GM10266 (cell line): ENCODE measurements around the gene RIN3.

Experiments used
- DNase-seq: peaks from one replicate; pipeline ENCODE4 v3.0.0; 2012; ENCODE audit errors: extremely low spot score
- TF ChIP-seq, protein P1 (sequence below): IDR thresholded peaks from 2 replicates; pipeline ENCODE4 v1.5.1; 2012; ENCODE audit warnings: mild to moderate bottlenecking, low read depth; ENCODE audit not compliant: control insufficient read depth, insufficient read depth; ENCODE audit errors: missing control alignments

Gene RIN3

DNA sequence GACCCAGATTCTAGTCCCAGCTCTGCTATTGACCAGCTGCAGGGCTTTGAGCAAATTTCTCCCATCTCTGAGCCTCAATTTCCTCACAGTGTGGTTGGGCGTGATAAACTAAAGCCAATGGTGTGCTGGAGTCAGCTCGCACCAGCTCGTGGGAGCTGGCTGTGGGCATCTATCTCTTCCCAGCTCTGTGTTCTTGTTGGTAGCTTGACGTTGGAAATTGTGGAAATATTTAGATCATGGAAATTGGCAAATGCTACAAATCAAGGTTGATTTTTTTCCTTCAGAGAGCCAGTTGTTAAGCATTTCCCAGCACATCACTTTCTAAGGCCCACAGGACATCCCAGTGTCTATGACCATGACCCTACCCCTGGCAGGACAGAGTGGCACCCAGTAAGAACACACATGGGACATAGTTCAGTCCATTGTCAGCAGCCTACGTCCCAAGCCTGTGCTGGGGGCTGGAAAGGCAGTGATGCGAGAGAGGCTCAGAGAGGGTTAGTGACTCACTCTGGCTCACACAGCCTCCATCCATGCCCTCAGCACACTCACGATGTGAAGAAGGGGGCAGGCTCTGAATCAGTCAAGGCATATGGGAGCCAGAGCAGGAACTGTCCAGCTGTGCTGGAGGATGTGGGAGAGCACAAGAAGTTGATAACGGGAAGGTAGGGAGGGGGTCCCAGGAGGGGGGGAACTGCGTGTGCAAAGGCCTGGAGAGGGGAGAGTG is 157.2 kb downstream of the RIN3 start:
- no peak for DNase-seq
- TF ChIP-seq, protein P1, sequence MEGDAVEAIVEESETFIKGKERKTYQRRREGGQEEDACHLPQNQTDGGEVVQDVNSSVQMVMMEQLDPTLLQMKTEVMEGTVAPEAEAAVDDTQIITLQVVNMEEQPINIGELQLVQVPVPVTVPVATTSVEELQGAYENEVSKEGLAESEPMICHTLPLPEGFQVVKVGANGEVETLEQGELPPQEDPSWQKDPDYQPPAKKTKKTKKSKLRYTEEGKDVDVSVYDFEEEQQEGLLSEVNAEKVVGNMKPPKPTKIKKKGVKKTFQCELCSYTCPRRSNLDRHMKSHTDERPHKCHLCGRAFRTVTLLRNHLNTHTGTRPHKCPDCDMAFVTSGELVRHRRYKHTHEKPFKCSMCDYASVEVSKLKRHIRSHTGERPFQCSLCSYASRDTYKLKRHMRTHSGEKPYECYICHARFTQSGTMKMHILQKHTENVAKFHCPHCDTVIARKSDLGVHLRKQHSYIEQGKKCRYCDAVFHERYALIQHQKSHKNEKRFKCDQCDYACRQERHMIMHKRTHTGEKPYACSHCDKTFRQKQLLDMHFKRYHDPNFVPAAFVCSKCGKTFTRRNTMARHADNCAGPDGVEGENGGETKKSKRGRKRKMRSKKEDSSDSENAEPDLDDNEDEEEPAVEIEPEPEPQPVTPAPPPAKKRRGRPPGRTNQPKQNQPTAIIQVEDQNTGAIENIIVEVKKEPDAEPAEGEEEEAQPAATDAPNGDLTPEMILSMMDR: no peak

DNA sequence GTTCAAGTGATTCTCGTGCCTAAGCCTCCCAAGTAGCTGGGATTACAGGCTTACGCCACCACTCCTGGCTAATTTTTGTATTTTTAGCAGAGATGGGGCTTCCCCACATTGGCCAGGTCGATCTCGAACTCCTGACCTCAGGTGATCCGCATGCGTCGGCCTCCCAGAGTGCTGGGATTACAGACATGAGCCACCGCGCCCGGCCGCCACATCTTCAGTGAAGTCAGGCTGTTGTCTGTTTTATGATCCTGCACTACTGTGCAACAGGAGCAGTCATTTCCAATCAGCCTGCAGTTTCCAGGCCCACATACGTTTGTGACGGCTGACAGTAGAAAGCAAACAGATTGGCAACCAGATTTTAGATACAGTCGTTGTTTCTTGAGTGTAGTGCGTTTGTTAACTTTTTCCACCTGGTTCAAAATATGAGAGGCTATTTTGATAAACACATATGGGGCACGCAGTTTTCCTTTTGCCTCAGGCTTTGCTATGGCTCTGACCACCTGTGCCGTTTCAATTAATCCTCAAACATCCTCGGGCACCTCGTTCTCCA is 160.1 kb downstream of the RIN3 start:
- no peak for DNase-seq

DNA sequence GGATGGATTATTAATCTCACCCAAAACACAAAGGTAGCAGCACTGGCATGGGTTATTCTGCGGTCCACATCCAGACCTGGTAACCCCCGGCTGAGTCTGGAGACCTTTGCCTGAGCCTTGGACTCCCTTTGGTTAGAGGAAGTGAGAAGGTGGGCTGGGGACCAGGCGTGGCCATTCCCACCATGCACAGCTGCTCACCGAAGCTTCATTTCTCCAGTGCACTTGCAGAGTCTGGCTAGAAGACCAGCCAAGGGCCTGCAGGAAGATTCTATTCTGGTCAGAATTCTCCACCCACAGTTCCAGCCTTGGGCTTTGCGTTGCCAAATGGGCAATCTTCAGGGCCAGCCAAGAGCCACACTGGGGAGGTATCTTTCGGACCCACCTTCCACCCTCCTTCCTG is 161.8 kb downstream of the RIN3 start:
- TF ChIP-seq, protein P1: no peak
- DNase-seq: no peak

More for the DNA sequence above, 160.1 kb downstream of the RIN3 start:
- TF ChIP-seq, protein P1: no peak

DNA sequence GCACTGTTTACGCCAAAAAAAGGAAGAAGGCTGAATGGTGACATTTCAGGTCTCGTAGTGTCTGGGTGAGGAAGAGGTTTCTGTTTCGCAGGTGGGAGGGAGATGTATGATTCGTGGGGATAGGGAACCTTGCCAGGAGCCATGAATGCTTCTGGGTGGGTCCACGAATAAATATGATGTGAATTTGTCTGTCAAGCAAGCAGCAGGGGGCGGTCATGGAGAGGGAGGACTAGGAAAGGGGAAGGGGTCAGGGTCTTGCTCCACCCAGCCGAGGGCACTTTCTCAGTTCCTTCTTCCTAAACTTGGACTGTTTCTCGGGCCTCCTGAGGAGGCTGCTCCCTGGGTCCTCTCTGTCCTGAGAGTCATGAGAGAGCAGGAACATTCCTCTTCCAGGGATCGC is 162.4 kb downstream of the RIN3 start:
- TF ChIP-seq, protein P1: peak; percentile 13
- DNase-seq: no peak

DNA sequence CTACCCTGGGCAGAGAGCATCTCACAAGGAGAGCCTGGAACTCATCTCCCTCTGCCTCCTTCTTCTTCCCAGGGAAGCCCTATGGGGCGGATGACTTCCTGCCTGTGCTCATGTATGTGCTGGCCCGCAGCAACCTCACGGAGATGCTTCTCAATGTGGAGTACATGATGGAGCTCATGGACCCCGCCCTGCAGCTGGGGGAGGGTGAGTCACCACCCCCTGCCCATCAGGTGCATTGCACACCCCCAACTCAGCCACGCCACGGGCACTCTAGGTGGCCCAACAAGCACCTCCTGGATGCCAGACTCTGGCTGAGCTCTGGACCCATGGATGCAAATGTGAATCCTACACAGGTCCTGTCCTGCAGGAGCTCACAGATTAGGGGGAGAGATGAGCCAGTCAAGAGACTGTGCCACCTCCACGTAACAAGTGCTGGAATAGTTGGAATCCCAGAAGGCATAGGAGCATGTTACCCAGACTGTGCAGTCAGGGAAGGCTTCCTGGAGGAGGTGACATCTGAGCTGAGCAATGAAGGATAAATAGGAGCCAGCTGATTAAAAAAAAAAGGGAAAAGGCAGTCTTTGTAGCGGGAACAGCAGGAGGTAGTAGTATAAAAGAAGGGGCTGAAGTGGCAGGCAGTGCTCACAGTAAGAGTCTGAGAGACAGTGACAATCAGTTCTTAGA is 163.0 kb downstream of the RIN3 start:
- TF ChIP-seq, protein P1: no peak
- DNase-seq: no peak

DNA sequence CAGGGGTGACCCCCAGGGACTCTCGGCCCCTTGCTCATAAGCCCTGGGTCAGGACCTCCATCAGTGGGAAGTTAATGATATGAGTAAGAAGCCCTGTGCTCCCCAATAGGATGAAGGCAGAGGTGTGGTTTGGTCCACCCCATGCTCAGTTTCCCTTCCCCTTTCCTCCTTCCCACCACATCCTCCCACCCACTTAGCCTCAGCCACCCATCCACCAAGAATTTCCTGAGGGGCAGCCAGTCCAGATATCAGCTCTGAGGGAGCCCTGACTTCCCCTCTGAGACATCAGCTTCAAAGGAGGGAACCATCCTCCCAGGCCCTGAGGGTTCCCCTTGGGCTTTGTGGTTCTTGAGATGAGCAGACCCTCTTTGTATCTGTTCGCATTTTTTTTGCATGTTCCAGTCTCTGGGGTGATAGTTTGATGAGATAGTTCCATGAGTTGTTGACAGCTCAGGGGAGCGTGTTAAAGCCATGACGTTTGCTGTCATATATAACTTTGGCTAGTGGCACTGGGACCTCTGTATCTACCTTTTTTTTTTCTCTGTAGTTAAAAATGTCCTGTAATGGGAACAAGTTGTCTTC is 163.6 kb downstream of the RIN3 start:
- DNase-seq: peak; percentile 89
- TF ChIP-seq, protein P1: no peak
